Breast epithelium (tissue), 4 donors: ENCODE measurements around the gene NINL. TPM values are rescaled to one million over a fixed set of nuclear protein-coding genes. Genes with fewer than 3 reads are reported as not detected.

Experiments used
- DNase-seq, 2 donors: peaks; one replicate each; pipeline ENCODE4 v3.0.0-alpha.2; 2019; ENCODE audit warnings: low spot score in 2 of 2
- H3K27ac ChIP-seq, 2 donors: fragments of 200-600 bp; sonication (generic) in 1 of 2; one replicate each; pipeline ENCODE4 v1.5.1; 2016 to 2019; ENCODE audit warnings: mild to moderate bottlenecking in 1 of 2
- H3K27me3 ChIP-seq, 2 donors: fragments of 200-600 bp; sonication (generic) in 1 of 2; one replicate each; pipeline versions ENCODE4 v1.5.1 to v1.6.0; 2017 to 2019; ENCODE audit warnings: control low read depth in 1 of 2, mild to moderate bottlenecking in 1 of 2
- H3K36me3 ChIP-seq: fragments of 200-600 bp; one replicate; pipeline ENCODE4 v1.5.1; 2019
- H3K4me1 ChIP-seq, 2 donors: fragments of 200-600 bp; sonication (generic); one replicate each; pipeline ENCODE4 v1.5.1; 2016 to 2019; ENCODE audit warnings: control low read depth in 1 of 2
- H3K4me3 ChIP-seq, 3 donors: fragments of 200-600 bp; sonication (generic); 1 replicate in 2 of 3; 2 replicates in 1 of 3; pipeline ENCODE4 v1.5.1; 2016 to 2019; ENCODE audit warnings: mild to moderate bottlenecking in 3 of 3, moderate library complexity in 2 of 3
- H3K9me3 ChIP-seq, 2 donors: fragments of 200-600 bp; sonication (generic) in 1 of 2; one replicate each; pipeline ENCODE4 v1.5.1; 2016 to 2019; ENCODE audit warnings: control low read depth in 1 of 2
- POLR2A ChIP-seq: fragments of 450-650 bp; IDR thresholded peaks from one replicate; pipeline ENCODE4 v1.6.1; 2016; ENCODE audit warnings: antibody characterized with exemption, mild to moderate bottlenecking, moderate library complexity
- POLR2AphosphoS5 ChIP-seq, 3 donors: sonication (generic); formaldehyde crosslinking; IDR thresholded peaks; one replicate each; pipeline ENCODE4 v1.6.1; 2017; ENCODE audit warnings: antibody characterized with exemption in 3 of 3
- intact Hi-C: fragments of 100-400 bp; cut with DNase I; formaldehyde crosslinking; loops from one replicate; pipeline ENCODE4 v1.15.1; 2023; ENCODE audit warnings: low total_unique reads
- total RNA-seq, 3 donors: library from RNA; depleted of rRNA; stranded (reverse); fragments of >200 nt; gene quantifications; one replicate each; pipeline ENCODE4 v1.1.0, GENCODE V29; 2016
- TF ChIP-seq, protein P1 (sequence below), 3 donors: fragments of 450-650 bp; IDR thresholded peaks; one replicate each; pipeline ENCODE4 v1.5.1; 2016 to 2017; ENCODE audit warnings: antibody characterized with exemption in 3 of 3, mild to moderate bottlenecking in 3 of 3, moderate library complexity in 3 of 3

The NINL gene
- total RNA-seq, 3 donors from 2014 or later: 6.9 to 15.5 (median 12.8) TPM

DNA sequence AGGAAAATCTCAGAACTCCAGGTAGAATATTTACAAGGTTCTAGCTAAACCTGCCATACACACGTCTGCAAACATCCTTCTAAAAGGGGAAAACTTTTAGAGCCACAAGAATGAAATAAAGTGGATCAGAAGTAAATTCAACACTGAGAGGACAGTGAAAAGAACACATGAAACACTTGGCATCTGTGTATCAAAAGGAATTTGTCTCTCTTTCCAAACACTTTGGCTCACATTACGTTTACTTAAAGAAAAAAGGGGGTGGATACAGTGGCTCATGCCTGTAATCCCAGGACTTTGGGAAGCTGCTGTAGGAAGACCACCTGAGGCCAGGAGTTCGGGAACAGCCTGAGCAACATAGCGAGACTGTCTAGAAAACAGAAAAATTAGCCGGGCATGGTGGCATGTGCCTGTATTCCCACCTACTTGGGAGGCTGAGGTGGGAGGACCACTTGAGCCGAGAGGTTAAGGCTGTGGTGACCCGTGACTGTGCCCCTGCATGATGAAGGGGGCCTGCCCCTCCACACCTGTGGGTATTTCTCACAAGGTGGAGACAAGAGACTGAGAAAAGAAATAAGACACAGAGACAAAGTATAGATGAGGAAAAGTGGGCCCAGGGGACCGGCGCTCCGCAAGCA is 35.4 kb downstream of the NINL start:
- Histone ChIP-seq H3K4me3 (no peak overlapping the region), H3K9me3 (no peaks in the 10 kb centered on the region), H3K27ac (no peak overlapping the region), H3K4me1 (peaks cover 0 to 6% of the 10 kb centered on the region in 2 donors), H3K36me3 (no peaks in the 10 kb centered on the region), H3K27me3 (no peaks in the 10 kb centered on the region)
- intact Hi-C loops: loop anchor here (1.0 kb wide), 1 partner anchor 23 kb away; no protein-coding TSS in a partner anchor
- no peak for DNase-seq
- TF ChIP-seq POLR2AphosphoS5 (IDR thresholded peaks at IDR 0.05): no peak
- TF ChIP-seq, protein P1, sequence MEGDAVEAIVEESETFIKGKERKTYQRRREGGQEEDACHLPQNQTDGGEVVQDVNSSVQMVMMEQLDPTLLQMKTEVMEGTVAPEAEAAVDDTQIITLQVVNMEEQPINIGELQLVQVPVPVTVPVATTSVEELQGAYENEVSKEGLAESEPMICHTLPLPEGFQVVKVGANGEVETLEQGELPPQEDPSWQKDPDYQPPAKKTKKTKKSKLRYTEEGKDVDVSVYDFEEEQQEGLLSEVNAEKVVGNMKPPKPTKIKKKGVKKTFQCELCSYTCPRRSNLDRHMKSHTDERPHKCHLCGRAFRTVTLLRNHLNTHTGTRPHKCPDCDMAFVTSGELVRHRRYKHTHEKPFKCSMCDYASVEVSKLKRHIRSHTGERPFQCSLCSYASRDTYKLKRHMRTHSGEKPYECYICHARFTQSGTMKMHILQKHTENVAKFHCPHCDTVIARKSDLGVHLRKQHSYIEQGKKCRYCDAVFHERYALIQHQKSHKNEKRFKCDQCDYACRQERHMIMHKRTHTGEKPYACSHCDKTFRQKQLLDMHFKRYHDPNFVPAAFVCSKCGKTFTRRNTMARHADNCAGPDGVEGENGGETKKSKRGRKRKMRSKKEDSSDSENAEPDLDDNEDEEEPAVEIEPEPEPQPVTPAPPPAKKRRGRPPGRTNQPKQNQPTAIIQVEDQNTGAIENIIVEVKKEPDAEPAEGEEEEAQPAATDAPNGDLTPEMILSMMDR (IDR thresholded peaks at IDR 0.05): no peak
- TF ChIP-seq POLR2A: no peak

GRCh38 chr20:25549172-25549773 is 36.1 kb downstream of the NINL start:
- Histone ChIP-seq H3K9me3 (no peaks in the 10 kb centered on the region), H3K4me3 (no peak overlapping the region), H3K27me3 (no peaks in the 10 kb centered on the region), H3K36me3 (no peaks in the 10 kb centered on the region), H3K4me1 (peaks cover 0 to 6% of the 10 kb centered on the region in 2 donors), H3K27ac (peak overlapping the region in 1 of 2 donors; percentile 66)
- TF ChIP-seq, protein P1 (IDR thresholded peaks at IDR 0.05): no peak
- TF ChIP-seq POLR2A: no peak
- TF ChIP-seq POLR2AphosphoS5 (IDR thresholded peaks at IDR 0.05): no peak
- no peak for DNase-seq
- intact Hi-C loops: no loop called here

- no peak for DNase-seq
- Histone ChIP-seq H3K27ac (peak overlapping the region in 1 of 2 donors; percentile 66), H3K4me3 (no peak overlapping the region), H3K36me3 (no peaks in the 10 kb centered on the region), H3K9me3 (no peaks in the 10 kb centered on the region), H3K4me1 (peaks cover 0 to 2% of the 10 kb centered on the region in 2 donors), H3K27me3 (no peaks in the 10 kb centered on the region)
- TF ChIP-seq, protein P1 (IDR thresholded peaks at IDR 0.05): no peak
- TF ChIP-seq POLR2A: no peak
- no peak for TF ChIP-seq POLR2AphosphoS5 (IDR thresholded peaks at IDR 0.05)
- intact Hi-C loops: no loop called here
Measured at GRCh38 chr20:25548613-25549086, 36.7 kb downstream of the NINL start.

GRCh38 chr20:25547999-25548398 is 37.3 kb downstream of the NINL start:
- intact Hi-C loops: no loop called here
- H3K27ac ChIP-seq: no peak overlapping the region

More at GRCh38 chr20:25547999-25548398, 37.3 kb downstream of the NINL start:
- TF ChIP-seq POLR2AphosphoS5 (IDR thresholded peaks at IDR 0.05) (no peak), POLR2A (no peak)
- TF ChIP-seq, protein P1 (IDR thresholded peaks at IDR 0.05): no peak
- Histone ChIP-seq H3K36me3 (no peaks in the 10 kb centered on the region), H3K4me3 (no peak overlapping the region), H3K9me3 (no peaks in the 10 kb centered on the region), H3K27me3 (no peaks in the 10 kb centered on the region), H3K4me1 (no peaks in the 10 kb centered on the region)
- no peak for DNase-seq
